Lower leg skin (tissue), 4 donors: ENCODE data around the gene SECISBP2L. TPM values are rescaled to one million over a fixed set of nuclear protein-coding genes. Genes with fewer than 3 reads are reported as not detected.

ENCODE experiments used
- DNase-seq, 2 donors: peaks; one replicate each; pipeline ENCODE4 v3.0.0-alpha.2; 2019; ENCODE audit warnings: low spot score in 2 of 2
- H3K4me3 ChIP-seq: fragments of 200-600 bp; sonication (generic); 2 replicates; pipeline ENCODE4 v1.5.1; 2017; ENCODE audit warnings: mild to moderate bottlenecking, low read depth; ENCODE audit not compliant: poor library complexity, severe bottlenecking
- POLR2A ChIP-seq, 2 donors: fragments of 450-650 bp; IDR thresholded peaks; one replicate each; pipeline ENCODE4 v1.6.1; 2016 to 2017; ENCODE audit warnings: antibody characterized with exemption in 2 of 2, mild to moderate bottlenecking in 1 of 2, moderate library complexity in 1 of 2
- WGBS, 2 donors: methylation state at CpG; one replicate each; pipeline ENCODE4 v1.1.5; 2018; 5-methylcytosine and 5-hydroxymethylcytosine counted together
- intact Hi-C: fragments of 100-400 bp; cut with DNase I; formaldehyde crosslinking; loops from one replicate; pipeline ENCODE4 v1.15.0; 2023; ENCODE audit warnings: low total_unique reads
- total RNA-seq, 4 donors: library from RNA; depleted of rRNA; stranded (reverse); fragments of >200 nt; gene quantifications; one replicate each; pipeline ENCODE4 v1.1.0, GENCODE V29; 2016
- TF ChIP-seq, protein P1 (sequence below), 3 donors: fragments of 450-650 bp; IDR thresholded peaks; one replicate each; pipeline ENCODE4 v1.5.1; 2016; ENCODE audit warnings: antibody characterized with exemption in 3 of 3, mild to moderate bottlenecking in 3 of 3, moderate library complexity in 2 of 3

The SECISBP2L gene
- total RNA-seq, 4 donors from 2014 or later: 26.7 to 37.3 (median 30.7) TPM

DNA sequence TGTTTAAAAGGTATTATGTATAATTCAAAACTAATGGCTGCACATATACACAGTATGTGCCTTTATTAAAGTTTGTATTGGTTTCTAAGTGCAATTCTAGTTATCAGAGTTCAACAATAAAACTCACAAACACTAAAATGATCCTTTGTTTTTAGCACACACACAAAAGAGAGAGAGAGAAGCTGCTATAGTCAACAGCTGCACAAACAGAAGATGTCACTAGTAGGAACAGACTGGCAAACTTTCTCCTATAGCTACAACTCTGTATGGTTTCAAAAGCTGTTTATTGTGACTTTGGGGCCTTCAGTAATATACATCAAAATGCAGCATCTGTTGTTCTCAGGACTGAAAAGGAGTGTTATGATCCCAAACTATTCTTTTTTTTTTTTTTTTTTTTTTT lies 6.1 kb downstream of the SECISBP2L start:
- TF ChIP-seq POLR2A (IDR thresholded peaks at IDR 0.05): no peak
- TF ChIP-seq, protein P1, sequence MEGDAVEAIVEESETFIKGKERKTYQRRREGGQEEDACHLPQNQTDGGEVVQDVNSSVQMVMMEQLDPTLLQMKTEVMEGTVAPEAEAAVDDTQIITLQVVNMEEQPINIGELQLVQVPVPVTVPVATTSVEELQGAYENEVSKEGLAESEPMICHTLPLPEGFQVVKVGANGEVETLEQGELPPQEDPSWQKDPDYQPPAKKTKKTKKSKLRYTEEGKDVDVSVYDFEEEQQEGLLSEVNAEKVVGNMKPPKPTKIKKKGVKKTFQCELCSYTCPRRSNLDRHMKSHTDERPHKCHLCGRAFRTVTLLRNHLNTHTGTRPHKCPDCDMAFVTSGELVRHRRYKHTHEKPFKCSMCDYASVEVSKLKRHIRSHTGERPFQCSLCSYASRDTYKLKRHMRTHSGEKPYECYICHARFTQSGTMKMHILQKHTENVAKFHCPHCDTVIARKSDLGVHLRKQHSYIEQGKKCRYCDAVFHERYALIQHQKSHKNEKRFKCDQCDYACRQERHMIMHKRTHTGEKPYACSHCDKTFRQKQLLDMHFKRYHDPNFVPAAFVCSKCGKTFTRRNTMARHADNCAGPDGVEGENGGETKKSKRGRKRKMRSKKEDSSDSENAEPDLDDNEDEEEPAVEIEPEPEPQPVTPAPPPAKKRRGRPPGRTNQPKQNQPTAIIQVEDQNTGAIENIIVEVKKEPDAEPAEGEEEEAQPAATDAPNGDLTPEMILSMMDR (IDR thresholded peaks at IDR 0.05): no peak
- intact Hi-C loops: no loop called here
- H3K4me3 ChIP-seq: no peak overlapping the region
- DNase-seq: no peak

DNA sequence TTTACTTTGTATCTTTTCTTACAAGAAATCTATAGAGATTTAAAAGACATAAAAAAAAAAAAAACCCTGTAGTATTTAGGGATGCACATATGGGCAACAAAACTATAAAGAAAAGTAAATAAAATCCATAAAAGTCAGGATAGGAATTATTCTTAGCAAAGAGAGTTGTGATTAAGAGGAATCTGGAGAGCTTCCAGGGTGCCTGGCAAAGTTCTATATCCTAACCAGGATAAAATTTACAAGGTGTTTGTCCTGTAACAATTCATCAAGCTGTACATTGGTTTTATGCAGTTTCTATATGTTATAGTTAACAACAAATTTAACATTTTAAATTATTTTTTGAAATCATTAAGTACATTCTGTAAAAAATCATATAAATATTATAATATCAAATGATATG lies 7.9 kb downstream of the SECISBP2L start:
- TF ChIP-seq POLR2A (IDR thresholded peaks at IDR 0.05): no peak
- TF ChIP-seq, protein P1 (IDR thresholded peaks at IDR 0.05): no peak
- H3K4me3 ChIP-seq: no peak overlapping the region
- intact Hi-C loops: no loop called here
- DNase-seq: no peak

DNA sequence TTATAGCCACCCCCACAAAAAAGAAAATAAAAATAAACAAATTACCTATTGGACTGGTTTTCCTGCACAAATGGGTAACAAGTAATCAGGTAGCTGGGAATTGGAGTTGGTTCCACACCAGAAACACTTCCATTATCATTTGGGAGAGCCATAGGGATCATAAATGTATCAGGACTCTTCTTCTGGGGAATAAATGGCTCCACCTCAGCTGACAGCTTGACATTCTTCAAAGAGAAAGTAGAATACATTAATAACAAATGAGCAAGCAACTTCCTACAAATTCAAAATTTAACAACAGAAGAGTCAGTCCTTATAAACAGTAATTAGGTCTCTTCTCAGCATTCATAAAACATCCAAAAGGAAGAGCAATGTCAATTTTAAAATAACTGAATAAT lies 8.7 kb downstream of the SECISBP2L start:
- intact Hi-C loops: no loop called here
- no peak for DNase-seq
- TF ChIP-seq, protein P1 (IDR thresholded peaks at IDR 0.05): no peak
- TF ChIP-seq POLR2A (IDR thresholded peaks at IDR 0.05): no peak
- no peak overlapping the region for H3K4me3 ChIP-seq

DNA sequence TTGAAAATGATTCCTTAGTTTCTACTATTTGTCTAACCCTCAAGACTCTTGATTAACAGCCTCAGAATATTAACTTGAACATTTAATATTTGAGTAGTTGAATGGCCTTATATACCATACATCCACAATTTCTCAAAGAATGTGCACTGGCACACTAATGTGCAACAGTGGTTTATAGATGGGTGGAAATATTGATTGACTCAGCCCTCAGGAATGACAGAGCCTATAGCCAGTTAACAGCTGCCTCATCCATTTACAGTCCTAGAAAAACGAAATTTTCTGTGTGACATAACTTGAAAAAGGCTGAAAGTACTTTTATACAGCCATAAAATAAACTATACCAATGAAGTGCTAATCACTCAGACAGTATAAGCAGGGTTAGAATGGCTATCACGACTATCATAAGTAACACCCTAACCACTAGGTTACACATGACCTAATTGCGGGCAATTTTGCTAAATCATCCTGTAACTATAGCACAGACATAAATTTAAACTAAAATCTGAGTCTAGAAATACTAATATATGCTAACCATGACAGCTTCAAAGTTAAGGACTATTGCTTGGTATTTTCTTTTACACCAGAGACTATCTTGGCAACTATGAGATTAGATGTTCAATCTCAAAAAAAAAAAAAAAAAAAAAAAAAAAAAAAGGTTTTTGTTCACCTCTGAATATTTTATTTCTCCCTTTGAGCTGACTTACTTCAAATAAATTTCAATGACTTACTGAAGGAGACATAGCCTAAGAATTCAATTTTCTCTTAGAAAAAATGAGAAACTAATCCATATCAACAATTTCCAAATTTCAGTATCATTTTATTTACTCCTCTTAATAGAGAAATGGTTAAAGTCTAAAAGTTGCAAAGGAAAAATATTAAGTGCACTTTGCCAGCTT lies 9.3 kb downstream of the SECISBP2L start:
- H3K4me3 ChIP-seq: no peak overlapping the region
- 82 to 83% methylated on average over 3 of the region's 3 CpGs for WGBS, 2 donors
- no peak for DNase-seq
- no peak for TF ChIP-seq POLR2A (IDR thresholded peaks at IDR 0.05)
- TF ChIP-seq, protein P1 (IDR thresholded peaks at IDR 0.05): no peak
- intact Hi-C loops: no loop called here

DNA sequence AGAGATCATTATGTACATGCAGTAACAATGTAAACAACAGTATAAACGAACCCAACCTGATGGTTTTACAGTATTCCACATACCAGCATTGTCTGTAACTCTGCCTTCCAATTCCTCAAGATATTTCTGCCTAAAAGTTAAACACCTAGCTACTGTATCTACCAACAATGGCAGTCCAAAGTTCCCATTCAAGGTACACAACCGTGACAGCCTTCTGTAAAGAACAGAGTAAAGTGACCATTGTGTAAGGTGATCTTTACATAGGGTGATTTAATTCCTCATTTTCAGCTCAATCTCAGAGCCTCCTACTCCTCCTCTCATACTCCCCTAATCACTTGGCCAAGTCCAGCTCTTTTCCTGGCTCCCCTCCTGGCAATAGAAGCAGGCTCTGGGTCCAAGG lies 10.4 kb downstream of the SECISBP2L start:
- WGBS, 2 donors: 94 to 96% methylated on average over 2 of the region's 2 CpGs
- intact Hi-C loops: no loop called here
- H3K4me3 ChIP-seq: no peak overlapping the region
- TF ChIP-seq POLR2A (IDR thresholded peaks at IDR 0.05): no peak
- TF ChIP-seq, protein P1 (IDR thresholded peaks at IDR 0.05): no peak
- no peak for DNase-seq
